ENCODE results near the gene ROPN1L.
"Not testable (repeated sequence)": the region's sequence is repeated elsewhere in the genome, so short reads cannot be mapped to it uniquely, and the experiment has no call there.

ROPN1L gene

GRCh38 chr5:10478436-10478835 is 36.8 kb downstream of the ROPN1L start:
- no peak for DNase-seq (ENCODE audit: low read depth in 2 of 2)

- DNase-seq (ENCODE audit: low read depth in 2 of 2) = peak; percentile 65 to 70
Measured at GRCh38 chr5:10479154-10479721, 37.6 kb downstream of the ROPN1L start.

GRCh38 chr5:10480237-10480985 is 38.7 kb downstream of the ROPN1L start:
- no peak for DNase-seq (ENCODE audit: low read depth in 2 of 2)

GRCh38 chr5:10481241-10481935 is 39.7 kb downstream of the ROPN1L start:
- DNase-seq (ENCODE audit: low read depth in 2 of 2) = no peak

GRCh38 chr5:10482791-10483530 is 41.3 kb downstream of the ROPN1L start:
- no peak for DNase-seq (ENCODE audit: low read depth in 2 of 2)

- no peak for DNase-seq (ENCODE audit: low read depth in 2 of 2)
Measured at GRCh38 chr5:10484774-10485141, 43.1 kb downstream of the ROPN1L start.

- peak; percentile 47 to 50 for DNase-seq (ENCODE audit: low read depth in 2 of 2)
Measured at GRCh38 chr5:10485142-10485795, 43.6 kb downstream of the ROPN1L start.

- no peak for DNase-seq (ENCODE audit: low read depth in 2 of 2)
Measured at GRCh38 chr5:10485897-10486296, 44.2 kb downstream of the ROPN1L start.

GRCh38 chr5:10486511-10487344 is 45.0 kb downstream of the ROPN1L start:
- no peak for DNase-seq (ENCODE audit: low read depth in 2 of 2)

GRCh38 chr5:10488144-10488543 is 46.5 kb downstream of the ROPN1L start:
- no peak for DNase-seq (ENCODE audit: low read depth in 2 of 2)

- no peak for DNase-seq (ENCODE audit: low read depth in 2 of 2)
Measured at GRCh38 chr5:10489810-10490426, 48.2 kb downstream of the ROPN1L start.

- DNase-seq (ENCODE audit: low read depth in 2 of 2) = no peak
Measured at GRCh38 chr5:10490927-10491672, 49.4 kb downstream of the ROPN1L start.

- no peak for DNase-seq (ENCODE audit: low read depth in 2 of 2)
Measured at GRCh38 chr5:10491673-10492026, 50.0 kb downstream of the ROPN1L start.

- DNase-seq (ENCODE audit: low read depth in 2 of 2) = no peak
Measured at GRCh38 chr5:10493884-10494283, 52.2 kb downstream of the ROPN1L start.

- not testable (repeated sequence) for DNase-seq (ENCODE audit: low read depth in 2 of 2)
Measured at GRCh38 chr5:10494497-10494896, 52.8 kb downstream of the ROPN1L start.

- DNase-seq (ENCODE audit: low read depth in 2 of 2) = no peak
Measured at GRCh38 chr5:10497554-10497953, 55.9 kb downstream of the ROPN1L start.

GRCh38 chr5:10498350-10498749 is 56.7 kb downstream of the ROPN1L start:
- DNase-seq (ENCODE audit: low read depth in 2 of 2) = no peak

- no peak for DNase-seq (ENCODE audit: low read depth in 2 of 2)
Measured at GRCh38 chr5:10499066-10499465, 57.4 kb downstream of the ROPN1L start.

- no peak for DNase-seq (ENCODE audit: low read depth in 2 of 2)
Measured at GRCh38 chr5:10499776-10500175, 58.1 kb downstream of the ROPN1L start.

- DNase-seq (ENCODE audit: low read depth in 2 of 2) = no peak
Measured at GRCh38 chr5:10500669-10501068, 59.0 kb downstream of the ROPN1L start.

Measured in fibroblast of skin of left quadriceps (primary cell).